ENCODE data around the gene IL17RD.

The IL17RD gene

GRCh38 chr3:57128826-57129667, 36.1 kb downstream of the IL17RD start:
- DNase-seq: no peak

- DNase-seq: no peak
Measured at GRCh38 chr3:57127891-57128518, 37.1 kb downstream of the IL17RD start.

GRCh38 chr3:57126244-57126643, 38.9 kb downstream of the IL17RD start:
- no peak for DNase-seq

- DNase-seq: no peak
Measured at GRCh38 chr3:57120451-57121174, 44.5 kb downstream of the IL17RD start.

- no peak for DNase-seq
Measured at GRCh38 chr3:57120040-57120439, 45.1 kb downstream of the IL17RD start.

- no peak for DNase-seq
Measured at GRCh38 chr3:57118254-57118653, 46.9 kb downstream of the IL17RD start.

- no peak for DNase-seq
Measured at GRCh38 chr3:57116501-57116900, 48.7 kb downstream of the IL17RD start.

- no peak for DNase-seq
Measured at GRCh38 chr3:57112206-57112605, 52.9 kb downstream of the IL17RD start.

- no peak for DNase-seq
Measured at GRCh38 chr3:57110798-57111197, 54.4 kb downstream of the IL17RD start.

- DNase-seq: no peak
Measured at GRCh38 chr3:57110214-57110613, 54.9 kb downstream of the IL17RD start.

- no peak for DNase-seq
Measured at GRCh38 chr3:57109437-57110199, 55.5 kb downstream of the IL17RD start.

- no peak for DNase-seq
Measured at GRCh38 chr3:57108684-57109083, 56.5 kb downstream of the IL17RD start.

GRCh38 chr3:57105585-57105984, 59.6 kb downstream of the IL17RD start:
- no peak for DNase-seq

GRCh38 chr3:57100046-57100695, 65.0 kb downstream of the IL17RD start:
- DNase-seq: peak in 5 of 6 experiments; percentile 3 to 41 (median 14)

GRCh38 chr3:57098418-57099310, 66.5 kb downstream of the IL17RD start:
- DNase-seq: no peak

- no peak for DNase-seq
Measured at GRCh38 chr3:57097536-57097935, 67.6 kb downstream of the IL17RD start.

- DNase-seq: no peak
Measured at GRCh38 chr3:57095363-57095762, 69.8 kb downstream of the IL17RD start.

- DNase-seq: no peak
Measured at GRCh38 chr3:57094575-57094974, 70.6 kb downstream of the IL17RD start.

GRCh38 chr3:57093971-57094535, 71.1 kb downstream of the IL17RD start:
- DNase-seq: no peak

- DNase-seq: no peak
Measured at GRCh38 chr3:57093489-57093888, 71.7 kb downstream of the IL17RD start.
